ENCODE results near the gene TMTC4.
"Not testable (repeated sequence)": the region's sequence is repeated elsewhere in the genome, so short reads cannot be mapped to it uniquely, and the experiment has no call there.

Gene TMTC4

GRCh38 chr13:100581030-100581429, 93.6 kb downstream of the TMTC4 start:
- no peak for DNase-seq

- no peak for DNase-seq
These were observed 94.5 kb downstream of the TMTC4 start for GRCh38 chr13:100580045-100580444.

GRCh38 chr13:100577239-100577638, 97.4 kb downstream of the TMTC4 start:
- DNase-seq: not testable (repeated sequence)

- DNase-seq: no peak
These were observed 101.5 kb downstream of the TMTC4 start for GRCh38 chr13:100573121-100573520.

GRCh38 chr13:100566543-100566942, 108.1 kb downstream of the TMTC4 start:
- no peak for DNase-seq

- no peak for DNase-seq
These were observed 109.3 kb downstream of the TMTC4 start for GRCh38 chr13:100565286-100565685.

- DNase-seq: no peak
These were observed 110.0 kb downstream of the TMTC4 start for GRCh38 chr13:100564444-100565223.

GRCh38 chr13:100563779-100564178, 110.8 kb downstream of the TMTC4 start:
- no peak for DNase-seq

- DNase-seq: no peak
These were observed 112.9 kb downstream of the TMTC4 start for GRCh38 chr13:100561599-100562204.

- DNase-seq: no peak
These were observed 113.5 kb downstream of the TMTC4 start for GRCh38 chr13:100561158-100561499.

GRCh38 chr13:100560498-100561157, 114.0 kb downstream of the TMTC4 start:
- no peak for DNase-seq

GRCh38 chr13:100559886-100560285, 114.7 kb downstream of the TMTC4 start:
- no peak for DNase-seq
